Measurements from ENCODE around the gene HNRNPUL1.

- TF ChIP-seq CTCF (conservative IDR thresholded peaks at IDR 0.05 in 1 of 2, IDR thresholded peaks at IDR 0.05 in 1 of 2; ENCODE audit: low read depth in 1 of 2, low read length in 2 of 2) (no peak), EZH2 (IDR thresholded peaks at IDR 0.05; ENCODE audit: low read length, missing control alignments) (no peak)
Measured at GRCh38 chr19:41273076-41273475, 8.9 kb downstream of the HNRNPUL1 start.

Measured in fibroblast of lung (primary cell).